IPS DF 6.9 (cell line): ENCODE measurements around the gene WDFY4.

Experiments used
- DNase-seq: peaks from one replicate; pipeline ENCODE4 v3.0.0-alpha.2; 2013; ENCODE audit warnings: low read depth, low spot score
- H3K27ac ChIP-seq: one replicate; pipeline ENCODE4 v1.5.1; 2013; ENCODE audit warnings: low read length, control low read depth
- H3K27me3 ChIP-seq: 2 replicates; pipeline ENCODE4 v1.6.1; 2013; ENCODE audit warnings: mild to moderate bottlenecking, low read length; ENCODE audit not compliant: control insufficient read depth, insufficient read depth
- H3K36me3 ChIP-seq: 2 replicates; pipeline ENCODE4 v1.6.1; 2013; ENCODE audit warnings: low read length; ENCODE audit not compliant: control insufficient read depth, insufficient read depth
- H3K4me1 ChIP-seq: 2 replicates; pipeline ENCODE4 v1.6.1; 2013; ENCODE audit warnings: low read length; ENCODE audit not compliant: control insufficient read depth, insufficient read depth
- H3K4me3 ChIP-seq: 2 replicates; pipeline ENCODE4 v1.5.1; 2013; ENCODE audit warnings: mild to moderate bottlenecking, low read length
- H3K9me3 ChIP-seq: 2 replicates; pipeline ENCODE4 v1.6.1; 2013; ENCODE audit warnings: low read length, inconsistent platforms; ENCODE audit not compliant: control insufficient read depth, insufficient read depth
- WGBS: extraction: QIAGEN DNeasy Blood & Tissue Kit; methylation state at CpG from one replicate; pipeline ENCODE4 v1.1.7; 2013; ENCODE audit warnings: mixed read lengths, missing lambda C conversion rate; ENCODE audit not compliant: insufficient read length, insufficient coverage; 5-methylcytosine and 5-hydroxymethylcytosine counted together

WDFY4 gene

DNA sequence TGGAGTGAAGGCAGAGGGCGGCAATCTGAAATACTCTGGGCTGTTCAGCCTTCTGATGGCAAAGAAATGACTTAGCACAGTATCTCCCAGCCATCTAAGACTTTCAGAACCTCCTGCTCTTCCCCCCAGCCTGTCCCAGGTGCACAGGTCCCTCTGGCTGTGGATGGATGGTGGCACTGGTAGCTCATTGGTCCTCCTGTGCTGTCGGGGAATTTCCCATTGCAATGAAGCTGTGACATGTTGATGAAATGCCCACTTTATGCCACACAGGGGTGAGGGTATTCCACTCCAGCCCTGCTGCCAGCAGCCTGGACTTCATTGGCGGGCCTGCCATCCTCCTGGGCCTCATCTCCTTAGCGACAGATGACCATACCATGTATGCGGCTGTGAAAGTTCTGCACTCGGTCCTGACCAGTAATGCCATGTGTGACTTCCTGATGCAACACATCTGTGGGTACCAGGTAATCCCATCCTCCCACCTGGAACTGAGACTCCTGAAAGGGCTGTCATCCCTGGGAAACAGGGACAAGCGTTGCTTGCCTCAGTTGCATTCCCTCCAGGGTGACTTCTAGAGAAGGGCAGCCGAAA is 105.9 kb downstream of the WDFY4 start:
- no CpG with 5 or more reads among the region's 8 CpGs for WGBS
- H3K4me3 ChIP-seq: no peak overlapping the region
- H3K27ac ChIP-seq: no peak overlapping the region
- no peaks in the 10 kb centered on the region; the same call in 1 of the 2 replicates for H3K4me1 ChIP-seq
- no peaks in the 10 kb centered on the region for H3K27me3 ChIP-seq
- no peaks in the 10 kb centered on the region for H3K36me3 ChIP-seq
- no peak for DNase-seq
- no peaks in the 10 kb centered on the region for H3K9me3 ChIP-seq

- Histone ChIP-seq H3K9me3 (no peaks in the 10 kb centered on the region), H3K27me3 (no peaks in the 10 kb centered on the region), H3K36me3 (no peaks in the 10 kb centered on the region), H3K4me3 (no peak overlapping the region), H3K4me1 (no peaks in the 10 kb centered on the region; the same call in 1 of the 2 replicates), H3K27ac (no peak overlapping the region)
- no peak for DNase-seq
- no CpG with 5 or more reads among the region's 6 CpGs for WGBS
Observed at GRCh38 chr10:48791267-48791928, 106.7 kb downstream of the WDFY4 start.

GRCh38 chr10:48792121-48792520 is 107.4 kb downstream of the WDFY4 start:
- Histone ChIP-seq H3K27ac (no peak overlapping the region), H3K27me3 (no peaks in the 10 kb centered on the region), H3K4me3 (no peak overlapping the region), H3K9me3 (no peaks in the 10 kb centered on the region), H3K4me1 (no peaks in the 10 kb centered on the region; the same call in 1 of the 2 replicates), H3K36me3 (no peaks in the 10 kb centered on the region)
- no CpG with 5 or more reads among the region's 3 CpGs for WGBS
- no peak for DNase-seq

- DNase-seq: no peak
- Histone ChIP-seq H3K27ac (no peak overlapping the region), H3K27me3 (no peaks in the 10 kb centered on the region), H3K9me3 (no peaks in the 10 kb centered on the region), H3K4me1 (no peaks in the 10 kb centered on the region; the same call in 1 of the 2 replicates), H3K36me3 (no peaks in the 10 kb centered on the region), H3K4me3 (no peak overlapping the region)
- WGBS: no CpG with 5 or more reads among the region's 4 CpGs
Observed at GRCh38 chr10:48792687-48793096, 108.0 kb downstream of the WDFY4 start.

DNA sequence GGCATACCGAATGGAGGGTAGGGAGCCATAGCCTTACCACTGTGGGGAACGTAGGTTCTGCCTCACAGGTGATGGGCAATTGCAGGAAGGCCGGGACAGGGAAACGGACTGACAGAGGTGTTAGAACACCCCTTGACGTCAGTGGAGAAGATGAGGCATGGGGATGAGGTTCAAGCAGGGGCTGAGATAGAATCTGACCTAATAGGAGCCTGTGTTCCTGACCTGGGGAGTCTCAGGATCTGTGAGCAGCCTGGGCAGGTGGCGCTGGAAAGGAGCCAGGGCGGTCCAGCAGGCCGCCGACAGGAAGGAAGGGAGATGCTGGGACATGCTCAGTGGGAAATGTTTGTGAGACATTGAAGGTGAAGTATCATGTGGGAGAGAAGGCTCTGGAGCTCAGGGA is 109.4 kb downstream of the WDFY4 start:
- WGBS: no CpG with 5 or more reads among the region's 9 CpGs
- Histone ChIP-seq H3K27ac (no peak overlapping the region), H3K4me3 (no peak overlapping the region), H3K27me3 (no peaks in the 10 kb centered on the region), H3K4me1 (no peaks in the 10 kb centered on the region; the same call in 1 of the 2 replicates), H3K36me3 (no peaks in the 10 kb centered on the region), H3K9me3 (no peaks in the 10 kb centered on the region)
- DNase-seq: no peak

DNA sequence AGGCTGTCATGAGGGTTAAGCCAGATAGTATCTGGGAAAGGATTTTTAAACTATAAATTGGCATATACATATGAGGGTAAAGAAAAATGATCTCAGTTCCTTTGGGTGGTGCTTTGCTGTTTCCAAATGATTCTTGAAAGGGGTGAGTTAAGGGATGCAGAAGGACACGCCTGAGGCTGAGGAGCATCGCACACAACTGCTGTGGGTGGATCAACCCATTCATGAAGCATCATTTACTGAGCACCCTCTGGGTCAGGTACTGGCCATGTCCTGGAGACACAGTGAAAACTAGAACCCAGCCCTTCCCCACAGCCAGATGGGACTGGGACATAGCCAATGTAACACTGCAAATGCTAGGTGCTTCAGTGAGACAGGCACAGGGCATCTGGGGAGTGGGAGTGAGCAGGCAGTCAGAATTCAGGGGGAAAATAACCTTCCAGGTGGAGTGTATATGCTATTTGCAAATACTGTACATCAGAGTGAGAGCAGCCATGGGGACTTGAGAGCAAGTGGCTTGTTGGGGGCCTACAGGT is 112.1 kb downstream of the WDFY4 start:
- Histone ChIP-seq H3K9me3 (no peaks in the 10 kb centered on the region), H3K4me3 (no peak overlapping the region), H3K27me3 (no peaks in the 10 kb centered on the region), H3K36me3 (no peaks in the 10 kb centered on the region), H3K4me1 (no peaks in the 10 kb centered on the region; the same call in 1 of the 2 replicates), H3K27ac (no peak overlapping the region)
- no CpG with 5 or more reads among the region's 2 CpGs for WGBS
- no peak for DNase-seq

GRCh38 chr10:48797830-48798229 is 113.2 kb downstream of the WDFY4 start:
- Histone ChIP-seq H3K27me3 (no peaks in the 10 kb centered on the region), H3K27ac (no peak overlapping the region), H3K4me3 (no peak overlapping the region), H3K36me3 (no peaks in the 10 kb centered on the region), H3K9me3 (no peaks in the 10 kb centered on the region), H3K4me1 (no peaks in the 10 kb centered on the region)
- 100% methylated on average over 1 of the region's 4 CpGs for WGBS
- DNase-seq: no peak

- DNase-seq: no peak
- Histone ChIP-seq H3K36me3 (no peaks in the 10 kb centered on the region), H3K4me3 (no peak overlapping the region), H3K4me1 (no peaks in the 10 kb centered on the region), H3K9me3 (no peaks in the 10 kb centered on the region), H3K27me3 (no peaks in the 10 kb centered on the region), H3K27ac (no peak overlapping the region)
- WGBS: no CpG with 5 or more reads among the region's 5 CpGs
Observed at GRCh38 chr10:48798481-48799254, 114.0 kb downstream of the WDFY4 start.

- no peaks in the 10 kb centered on the region for H3K27me3 ChIP-seq
- no peak overlapping the region for H3K27ac ChIP-seq
- no peak for DNase-seq
- no peaks in the 10 kb centered on the region for H3K4me1 ChIP-seq
- H3K4me3 ChIP-seq: no peak overlapping the region
- no CpG with 5 or more reads among the region's 17 CpGs for WGBS
- no peaks in the 10 kb centered on the region for H3K36me3 ChIP-seq
- no peaks in the 10 kb centered on the region for H3K9me3 ChIP-seq
Observed at GRCh38 chr10:48799341-48800006, 114.8 kb downstream of the WDFY4 start.

- Histone ChIP-seq H3K36me3 (no peaks in the 10 kb centered on the region), H3K27ac (no peak overlapping the region), H3K4me1 (no peaks in the 10 kb centered on the region), H3K27me3 (no peaks in the 10 kb centered on the region), H3K9me3 (no peaks in the 10 kb centered on the region), H3K4me3 (no peak overlapping the region)
- no peak for DNase-seq
- no CpG with 5 or more reads among the region's 12 CpGs for WGBS
Observed at GRCh38 chr10:48800007-48800675, 115.5 kb downstream of the WDFY4 start.
